SK-N-SH treated with all-trans-retinoic acid at 6 μM for 48 hours (cell line): ENCODE results near the gene SLC6A18.

Experiments used
- ATAC-seq: fragments of 200-7000 bp; cut with Tn5 transposase; 3 replicates; pipeline ENCODE4 v1.9.1; 2020; ENCODE audit warnings: mild to moderate bottlenecking, moderate library complexity
- ARNTL ChIP-seq: fragments of 450-650 bp; formaldehyde crosslinking; IDR thresholded peaks from 2 replicates; pipeline ENCODE4 v1.5.0; 2020; ENCODE audit warnings: low read depth, mild to moderate bottlenecking, moderate library complexity, borderline replicate concordance
- BACH2 ChIP-seq: fragments of 250-450 bp; sonication (Bioruptor Pico); IDR thresholded peaks from 2 replicates; pipeline ENCODE4 v1.9.0; 2021; ENCODE audit warnings: mild to moderate bottlenecking, borderline replicate concordance
- CSDC2 ChIP-seq: fragments of 250-450 bp; sonication (Bioruptor Pico); IDR thresholded peaks from 2 replicates; pipeline ENCODE4 v1.5.0; 2020; ENCODE audit warnings: mild to moderate bottlenecking, moderate library complexity
- ESRRG ChIP-seq: fragments of 250-450 bp; sonication (Bioruptor Pico); IDR thresholded peaks from 2 replicates; pipeline ENCODE4 v1.6.1; 2021; ENCODE audit warnings: mild to moderate bottlenecking
- GLIS3 ChIP-seq: fragments of 250-450 bp; sonication (Bioruptor Pico); IDR thresholded peaks from 2 replicates; pipeline ENCODE4 v1.5.0; 2020; ENCODE audit warnings: mild to moderate bottlenecking, moderate library complexity
- ISL1 ChIP-seq: fragments of 250-450 bp; sonication (Bioruptor Pico); IDR thresholded peaks from 2 replicates; pipeline ENCODE4 v2.1.2; 2022; ENCODE audit warnings: mild to moderate bottlenecking, moderate library complexity
- OSR1 ChIP-seq: fragments of 250-450 bp; sonication (Bioruptor Pico); IDR thresholded peaks from 2 replicates; pipeline ENCODE4 v1.8.0; 2022; ENCODE audit warnings: moderate library complexity, mild to moderate bottlenecking, inconsistent platforms
- POU6F1 ChIP-seq: fragments of 250-450 bp; sonication (Bioruptor Pico); IDR thresholded peaks from 2 replicates; pipeline ENCODE4 v1.8.0; 2021; ENCODE audit warnings: low read depth, mild to moderate bottlenecking, moderate library complexity, borderline replicate concordance
- PPARA ChIP-seq: fragments of 250-450 bp; sonication (Bioruptor Pico); IDR thresholded peaks from 2 replicates; pipeline ENCODE4 v1.5.0; 2020; ENCODE audit warnings: mild to moderate bottlenecking, borderline replicate concordance
- SNAI2 ChIP-seq: fragments of 250-450 bp; sonication (Bioruptor Pico); IDR thresholded peaks from 2 replicates; pipeline ENCODE4 v1.5.0; 2020; ENCODE audit warnings: mild to moderate bottlenecking, moderate library complexity
- TCF4 ChIP-seq: fragments of 250-450 bp; sonication (Bioruptor Pico); IDR thresholded peaks from 2 replicates; pipeline ENCODE4 v1.8.0; 2021; ENCODE audit warnings: mild to moderate bottlenecking, moderate library complexity, borderline replicate concordance
- TOX ChIP-seq: fragments of 250-450 bp; sonication (Bioruptor Pico); IDR thresholded peaks from 2 replicates; pipeline ENCODE4 v1.8.0; 2021; ENCODE audit warnings: mild to moderate bottlenecking, moderate library complexity, borderline replicate concordance
- TSHZ2 ChIP-seq: fragments of 250-450 bp; sonication (Bioruptor Pico); IDR thresholded peaks from 2 replicates; pipeline ENCODE4 v1.5.0; 2020; ENCODE audit warnings: mild to moderate bottlenecking, moderate library complexity
- ZC3H10 ChIP-seq: fragments of 250-450 bp; sonication (Bioruptor Pico); IDR thresholded peaks from 2 replicates; pipeline ENCODE4 v1.5.1; 2021; ENCODE audit warnings: mild to moderate bottlenecking, moderate library complexity
- ZFP3 ChIP-seq: fragments of 250-450 bp; sonication (Bioruptor Pico); IDR thresholded peaks from 2 replicates; pipeline ENCODE4 v1.5.0; 2020; ENCODE audit warnings: mild to moderate bottlenecking, moderate library complexity
- ZFP30 ChIP-seq: fragments of 450-650 bp; formaldehyde crosslinking; IDR thresholded peaks from 2 replicates; pipeline ENCODE4 v1.5.0; 2022; ENCODE audit warnings: mild to moderate bottlenecking, moderate library complexity
- ZNF565 ChIP-seq: fragments of 450-650 bp; formaldehyde crosslinking; conservative IDR thresholded peaks from 2 replicates; pipeline ENCODE4 v1.5.0; 2020; ENCODE audit warnings: low read depth, mild to moderate bottlenecking, moderate library complexity
- ZNF70 ChIP-seq: fragments of 450-650 bp; formaldehyde crosslinking; IDR thresholded peaks from 2 replicates; pipeline ENCODE4 v1.5.0; 2020; ENCODE audit warnings: mild to moderate bottlenecking, moderate library complexity
- ZNF8 ChIP-seq: fragments of 450-650 bp; formaldehyde crosslinking; IDR thresholded peaks from 2 replicates; pipeline ENCODE4 v1.5.0; 2020; ENCODE audit warnings: mild to moderate bottlenecking, moderate library complexity
- TF ChIP-seq, protein P1 (sequence below): fragments of 250-450 bp; sonication (Bioruptor Pico); IDR thresholded peaks from 2 replicates; pipeline ENCODE4 v1.5.1; 2020; ENCODE audit warnings: low read depth, mild to moderate bottlenecking, moderate library complexity
- TF ChIP-seq, protein P2 (sequence below): fragments of 250-450 bp; sonication (Bioruptor Pico); IDR thresholded peaks from 2 replicates; pipeline ENCODE4 v1.8.0; 2020; ENCODE audit warnings: mild to moderate bottlenecking, moderate library complexity, borderline replicate concordance
- TF ChIP-seq, protein P3 (sequence below): fragments of 250-450 bp; sonication (Bioruptor Pico); IDR thresholded peaks from 2 replicates; pipeline ENCODE4 v1.5.1; 2021; ENCODE audit warnings: mild to moderate bottlenecking, moderate library complexity

Gene SLC6A18

GRCh38 chr5:1294206-1294834, 69.1 kb downstream of the SLC6A18 start:
- TF ChIP-seq ESRRG (CRISPR knock-in tag) (no peak), SNAI2 (CRISPR knock-in tag) (no peak), GLIS3 (CRISPR knock-in tag) (no peak), ZFP3 (CRISPR knock-in tag) (no peak), CSDC2 (CRISPR knock-in tag) (no peak), ARNTL (CRISPR knock-in tag) (no peak), ZC3H10 (CRISPR knock-in tag) (no peak), ZNF8 (no peak), OSR1 (no peak), TOX (CRISPR knock-in tag) (no peak), TSHZ2 (no peak), ZNF70 (no peak), ZFP30 (CRISPR knock-in tag) (no peak), ZNF565 (CRISPR knock-in tag) (no peak), PPARA (CRISPR knock-in tag) (no peak), ISL1 (no peak), POU6F1 (CRISPR knock-in tag) (no peak), TCF4 (CRISPR knock-in tag) (no peak)
- TF ChIP-seq, protein P1, sequence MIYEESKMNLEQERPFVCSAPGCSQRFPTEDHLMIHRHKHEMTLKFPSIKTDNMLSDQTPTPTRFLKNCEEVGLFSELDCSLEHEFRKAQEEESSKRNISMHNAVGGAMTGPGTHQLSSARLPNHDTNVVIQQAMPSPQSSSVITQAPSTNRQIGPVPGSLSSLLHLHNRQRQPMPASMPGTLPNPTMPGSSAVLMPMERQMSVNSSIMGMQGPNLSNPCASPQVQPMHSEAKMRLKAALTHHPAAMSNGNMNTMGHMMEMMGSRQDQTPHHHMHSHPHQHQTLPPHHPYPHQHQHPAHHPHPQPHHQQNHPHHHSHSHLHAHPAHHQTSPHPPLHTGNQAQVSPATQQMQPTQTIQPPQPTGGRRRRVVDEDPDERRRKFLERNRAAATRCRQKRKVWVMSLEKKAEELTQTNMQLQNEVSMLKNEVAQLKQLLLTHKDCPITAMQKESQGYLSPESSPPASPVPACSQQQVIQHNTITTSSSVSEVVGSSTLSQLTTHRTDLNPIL: no peak
- TF ChIP-seq, protein P2, sequence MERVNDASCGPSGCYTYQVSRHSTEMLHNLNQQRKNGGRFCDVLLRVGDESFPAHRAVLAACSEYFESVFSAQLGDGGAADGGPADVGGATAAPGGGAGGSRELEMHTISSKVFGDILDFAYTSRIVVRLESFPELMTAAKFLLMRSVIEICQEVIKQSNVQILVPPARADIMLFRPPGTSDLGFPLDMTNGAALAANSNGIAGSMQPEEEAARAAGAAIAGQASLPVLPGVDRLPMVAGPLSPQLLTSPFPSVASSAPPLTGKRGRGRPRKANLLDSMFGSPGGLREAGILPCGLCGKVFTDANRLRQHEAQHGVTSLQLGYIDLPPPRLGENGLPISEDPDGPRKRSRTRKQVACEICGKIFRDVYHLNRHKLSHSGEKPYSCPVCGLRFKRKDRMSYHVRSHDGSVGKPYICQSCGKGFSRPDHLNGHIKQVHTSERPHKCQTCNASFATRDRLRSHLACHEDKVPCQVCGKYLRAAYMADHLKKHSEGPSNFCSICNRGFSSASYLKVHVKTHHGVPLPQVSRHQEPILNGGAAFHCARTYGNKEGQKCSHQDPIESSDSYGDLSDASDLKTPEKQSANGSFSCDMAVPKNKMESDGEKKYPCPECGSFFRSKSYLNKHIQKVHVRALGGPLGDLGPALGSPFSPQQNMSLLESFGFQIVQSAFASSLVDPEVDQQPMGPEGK (CRISPR knock-in tag): no peak
- no peak for ATAC-seq

- ATAC-seq: peak; percentile 86
- TF ChIP-seq, protein P3, sequence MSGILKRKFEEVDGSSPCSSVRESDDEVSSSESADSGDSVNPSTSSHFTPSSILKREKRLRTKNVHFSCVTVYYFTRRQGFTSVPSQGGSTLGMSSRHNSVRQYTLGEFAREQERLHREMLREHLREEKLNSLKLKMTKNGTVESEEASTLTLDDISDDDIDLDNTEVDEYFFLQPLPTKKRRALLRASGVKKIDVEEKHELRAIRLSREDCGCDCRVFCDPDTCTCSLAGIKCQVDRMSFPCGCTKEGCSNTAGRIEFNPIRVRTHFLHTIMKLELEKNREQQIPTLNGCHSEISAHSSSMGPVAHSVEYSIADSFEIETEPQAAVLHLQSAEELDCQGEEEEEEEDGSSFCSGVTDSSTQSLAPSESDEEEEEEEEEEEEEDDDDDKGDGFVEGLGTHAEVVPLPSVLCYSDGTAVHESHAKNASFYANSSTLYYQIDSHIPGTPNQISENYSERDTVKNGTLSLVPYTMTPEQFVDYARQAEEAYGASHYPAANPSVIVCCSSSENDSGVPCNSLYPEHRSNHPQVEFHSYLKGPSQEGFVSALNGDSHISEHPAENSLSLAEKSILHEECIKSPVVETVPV (CRISPR knock-in tag): no peak
- TF ChIP-seq ZNF8 (no peak), GLIS3 (CRISPR knock-in tag) (no peak), POU6F1 (CRISPR knock-in tag) (no peak), BACH2 (CRISPR knock-in tag) (no peak), ISL1 (no peak)
- TF ChIP-seq, protein P2 (CRISPR knock-in tag): no peak
These were observed 69.9 kb downstream of the SLC6A18 start, which contains the start of gene TERT for GRCh38 chr5:1294835-1295649. Gene TERT (minus strand): TSS chr5:1295068. CDS start chr5:1294989, 79 bp downstream.
